HG03066 (cell line): ENCODE results near the gene S100A16.

Experiments
- ATAC-seq: cut with Tn5 transposase; IDR thresholded peaks from one replicate; pipeline ENCODE4 v1.9.1; 2021; ENCODE audit warnings: low read depth; ENCODE audit not compliant: unreplicated experiment

Gene S100A16

DNA sequence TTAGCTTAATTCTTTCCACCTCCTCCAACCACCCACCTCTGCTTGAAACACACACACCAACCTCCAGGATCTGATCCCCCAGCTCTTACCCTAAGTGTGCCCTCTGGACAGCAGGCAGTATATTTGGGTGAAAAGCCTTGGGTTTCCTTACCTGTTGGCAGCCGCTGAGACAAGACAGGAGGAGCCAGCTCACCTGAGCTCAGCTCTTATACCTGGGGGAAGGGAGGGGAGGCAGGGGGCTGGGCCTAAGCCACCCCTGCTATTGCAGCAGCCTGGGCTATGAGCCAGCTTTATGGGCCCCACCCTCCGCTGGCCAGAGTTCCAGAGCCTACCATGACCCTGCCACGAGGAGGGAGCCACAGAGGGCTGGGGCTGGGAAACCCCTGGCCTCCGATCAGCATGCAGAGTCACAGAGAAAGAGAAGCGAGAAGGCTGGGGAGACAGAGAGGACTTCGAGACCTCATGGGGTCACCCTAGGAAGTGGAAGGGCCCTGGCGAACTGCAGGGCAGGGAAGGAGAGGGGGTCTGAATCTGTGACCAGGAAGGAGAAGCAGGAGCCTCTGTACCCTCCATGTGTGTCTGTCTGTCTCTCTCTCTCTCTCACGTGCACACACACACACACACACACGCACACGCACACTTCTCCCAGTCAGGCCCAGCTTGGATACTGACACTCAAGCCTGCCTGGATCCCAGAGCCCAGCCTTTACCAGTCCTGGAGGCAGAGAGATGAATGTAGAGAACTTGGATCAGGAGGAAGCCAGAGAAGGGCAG lies 3.4 kb upstream of the S100A16 start, which contains the start of gene S100A14:
TSS of gene S100A14 (minus strand) at position 182 of the 773 bp plus-strand sequence. CDS start 467 bp downstream, outside the sequence.
- no peak for ATAC-seq

GRCh38 chr1:153615406-153615805 lies 2.5 kb upstream of the S100A16 start:
- no peak for ATAC-seq

DNA sequence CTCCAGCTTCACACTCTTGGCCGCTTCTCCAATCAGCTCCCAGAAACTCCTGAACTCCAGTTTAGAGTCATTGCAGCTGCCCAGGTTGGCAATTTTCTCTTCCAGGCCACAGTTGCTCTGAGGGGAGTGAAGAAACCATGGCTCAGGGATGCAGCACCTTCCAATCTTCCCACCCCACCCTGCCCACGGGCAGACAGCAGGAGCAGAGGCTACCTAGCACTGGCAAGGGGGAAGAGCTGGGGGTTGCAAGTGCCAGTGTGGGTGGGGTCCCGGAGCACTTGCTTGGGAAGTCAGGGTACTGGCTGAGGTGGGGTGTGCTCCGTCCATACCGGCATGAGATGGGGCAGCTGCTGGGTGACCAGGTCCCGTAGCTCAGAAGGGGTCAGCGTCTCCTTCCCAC lies 2.0 kb upstream of the S100A16 start:
- ATAC-seq = no peak

DNA sequence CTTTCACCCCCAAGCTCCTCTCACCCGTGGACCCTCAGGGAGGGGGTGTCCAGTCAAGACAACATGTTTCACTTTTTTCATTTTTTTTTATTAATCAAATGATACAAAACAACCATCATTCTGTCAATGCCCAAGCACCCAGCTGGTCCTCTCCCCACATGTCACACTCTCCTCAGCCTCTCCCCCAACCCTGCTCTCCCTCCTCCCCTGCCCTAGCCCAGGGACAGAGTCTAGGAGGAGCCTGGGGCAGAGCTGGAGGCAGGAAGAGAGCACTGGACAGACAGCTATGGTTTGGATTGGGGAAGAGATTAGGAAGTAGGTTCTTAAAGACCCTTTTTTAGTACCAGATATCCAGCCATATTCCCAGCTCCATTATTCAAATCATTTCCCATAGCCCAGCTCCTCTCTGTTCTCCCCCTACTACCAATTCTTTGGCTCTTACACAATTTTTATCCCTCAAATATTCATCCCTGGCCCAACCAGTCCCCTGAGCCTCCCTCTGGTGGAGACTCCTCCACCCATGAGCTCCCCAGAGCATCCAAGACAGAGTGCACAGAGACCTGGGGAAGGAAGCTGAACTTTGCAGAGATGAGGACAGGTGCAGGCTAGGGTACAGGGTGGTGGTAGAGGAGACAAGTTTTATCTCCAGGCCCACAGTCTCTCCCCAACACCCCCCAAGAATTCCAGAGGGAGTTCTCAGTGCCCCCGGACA lies 1.4 kb upstream of the S100A16 start:
- ATAC-seq = no peak

DNA sequence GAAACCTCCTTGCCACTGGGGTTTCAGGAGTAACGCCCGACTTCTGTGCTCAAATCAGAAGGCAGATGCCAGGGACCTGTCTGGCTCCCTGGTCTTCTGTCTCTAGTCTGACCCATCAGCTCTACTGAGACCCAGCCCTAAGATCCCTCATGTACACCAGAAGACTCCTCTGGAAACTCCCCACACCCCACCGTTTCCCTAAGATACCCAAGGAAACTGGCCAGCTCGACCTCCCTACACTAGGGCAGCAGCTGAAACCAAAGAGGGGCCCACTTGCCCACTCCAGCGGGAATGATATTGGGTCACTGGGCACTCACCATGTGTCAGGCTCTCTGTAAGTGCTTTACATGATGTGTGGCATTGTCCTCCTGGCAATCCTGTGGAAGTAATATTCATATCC lies 469 bp upstream of the S100A16 start:
- ATAC-seq = no peak

DNA sequence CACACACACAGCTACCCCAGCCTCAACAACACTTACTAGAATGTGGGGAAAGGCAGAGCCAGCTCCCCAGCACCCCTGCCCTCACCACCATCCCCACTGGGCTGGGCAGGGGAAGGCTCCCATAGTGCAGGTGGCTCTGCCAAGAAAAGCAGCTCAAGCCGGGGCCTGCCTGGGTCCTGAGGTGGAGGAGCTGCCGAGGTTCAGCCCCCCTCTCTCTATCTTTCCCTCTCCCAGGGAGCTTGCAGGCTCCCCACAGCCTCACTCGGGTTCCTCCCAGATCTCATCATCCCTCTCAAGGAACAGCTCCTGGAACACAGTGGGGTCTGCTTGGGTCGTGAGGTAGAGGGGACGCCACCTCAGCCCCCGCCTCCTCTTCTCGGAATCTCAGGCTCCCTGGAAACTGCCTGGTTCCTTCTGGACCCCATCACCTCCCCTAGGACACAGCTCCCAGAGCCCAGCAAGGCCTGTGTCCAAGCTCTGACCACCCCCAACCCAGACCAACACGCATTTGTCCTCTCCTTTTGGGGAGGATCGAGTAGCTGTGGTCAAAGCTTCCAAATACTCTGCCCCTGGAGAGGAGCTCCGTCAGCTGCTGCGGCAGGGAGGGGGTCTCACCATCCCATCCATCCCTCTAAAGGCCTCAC lies 704 bp downstream of the S100A16 start:
- ATAC-seq = no peak

- no peak for ATAC-seq
Measured at GRCh38 chr1:153611356-153611755, 1.6 kb downstream of the S100A16 start.

- ATAC-seq = no peak
Measured at GRCh38 chr1:153610811-153611301, 2.1 kb downstream of the S100A16 start.

- ATAC-seq = no peak
Measured at GRCh38 chr1:153610334-153610733, 2.6 kb downstream of the S100A16 start.

DNA sequence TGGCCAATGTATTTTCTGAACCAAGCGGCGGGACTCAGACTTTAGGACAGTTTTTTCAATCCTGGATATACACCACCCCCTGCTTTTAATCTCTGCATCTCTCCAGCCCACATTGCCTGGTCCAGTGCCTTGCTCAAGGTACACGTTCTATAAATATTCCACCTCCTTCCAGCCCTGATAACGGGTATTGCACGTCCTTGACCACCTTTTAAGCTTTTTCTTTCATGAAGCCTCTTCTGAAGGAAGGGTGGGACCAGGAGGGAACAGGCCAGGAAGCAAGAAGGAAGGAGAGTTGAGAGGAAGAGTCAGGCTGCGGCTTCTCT lies 3.4 kb downstream of the S100A16 start:
- no peak for ATAC-seq

DNA sequence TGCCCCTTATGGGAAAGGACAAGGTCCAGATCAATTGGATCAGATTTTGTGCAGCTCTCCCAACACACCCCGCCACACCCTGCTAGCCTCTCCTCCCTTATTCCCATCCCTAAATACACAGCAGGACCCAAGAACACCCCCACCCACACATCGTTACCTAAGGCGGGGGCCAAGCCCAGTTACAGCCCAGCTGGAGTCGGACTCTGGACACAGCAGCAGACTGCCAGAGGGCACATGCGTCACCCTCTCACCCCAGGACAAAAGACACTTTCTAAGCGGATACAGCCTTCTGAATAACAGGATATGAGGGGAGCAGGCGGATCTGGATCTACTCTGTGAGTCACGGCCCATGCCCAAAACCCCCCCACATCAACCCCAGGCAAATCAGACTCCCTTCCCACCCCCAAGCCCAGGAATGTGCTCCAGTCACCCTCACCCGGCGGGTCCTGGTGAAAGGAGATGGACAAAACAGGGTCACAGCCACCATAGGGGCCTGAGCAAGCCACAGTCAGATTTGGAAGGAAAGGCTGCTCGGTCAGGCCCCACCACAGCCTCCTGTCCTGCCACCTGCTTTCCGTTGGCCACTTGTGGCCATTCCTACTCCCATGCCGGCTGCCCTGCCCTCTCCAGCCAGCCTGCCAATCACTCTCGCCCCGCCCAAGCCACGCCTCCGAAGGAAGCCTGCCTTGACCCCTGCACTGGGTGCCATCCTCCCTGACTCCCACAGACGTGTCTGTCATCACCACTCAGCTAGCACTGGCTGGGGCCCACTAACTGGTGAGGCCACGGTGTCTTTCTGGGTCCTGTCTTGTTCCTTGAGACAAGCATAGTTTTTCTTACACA lies 4.0 kb downstream of the S100A16 start:
- ATAC-seq = no peak

DNA sequence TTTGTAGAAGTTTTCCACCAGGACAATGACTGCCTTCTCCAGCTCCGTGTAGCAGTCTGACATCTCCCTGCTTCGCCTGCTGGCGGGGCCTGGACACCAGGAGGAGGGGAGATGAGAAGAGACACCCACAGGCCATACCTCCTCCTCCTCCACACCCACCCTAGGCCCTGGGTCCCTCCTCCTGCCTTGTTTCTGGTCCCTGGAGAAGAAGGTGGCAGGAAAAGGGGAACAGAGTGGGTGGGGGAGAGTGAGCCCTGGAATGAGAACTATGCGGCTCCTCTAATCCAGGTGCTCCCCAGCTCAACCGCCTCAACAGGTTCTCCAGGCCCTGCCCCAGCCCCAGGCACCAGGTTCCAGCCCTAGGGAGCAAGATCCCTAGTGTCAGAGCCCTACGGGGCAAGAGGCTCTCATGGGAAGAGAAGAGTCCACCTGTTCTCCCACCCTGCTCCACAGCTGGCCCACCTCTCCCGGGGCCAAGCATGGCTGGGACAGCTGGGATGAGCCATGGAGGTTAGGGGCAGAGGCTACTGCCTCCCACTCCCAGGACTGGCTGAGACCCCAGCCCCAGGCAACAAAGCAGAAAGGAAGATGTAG lies 4.8 kb downstream of the S100A16 start:
- ATAC-seq = no peak

GRCh38 chr1:153607381-153607780 lies 5.6 kb downstream of the S100A16 start:
- no peak for ATAC-seq

GRCh38 chr1:153606194-153606593 lies 6.7 kb downstream of the S100A16 start:
- no peak for ATAC-seq

- ATAC-seq = no peak
Measured at GRCh38 chr1:153602749-153603148, 10.2 kb downstream of the S100A16 start.

DNA sequence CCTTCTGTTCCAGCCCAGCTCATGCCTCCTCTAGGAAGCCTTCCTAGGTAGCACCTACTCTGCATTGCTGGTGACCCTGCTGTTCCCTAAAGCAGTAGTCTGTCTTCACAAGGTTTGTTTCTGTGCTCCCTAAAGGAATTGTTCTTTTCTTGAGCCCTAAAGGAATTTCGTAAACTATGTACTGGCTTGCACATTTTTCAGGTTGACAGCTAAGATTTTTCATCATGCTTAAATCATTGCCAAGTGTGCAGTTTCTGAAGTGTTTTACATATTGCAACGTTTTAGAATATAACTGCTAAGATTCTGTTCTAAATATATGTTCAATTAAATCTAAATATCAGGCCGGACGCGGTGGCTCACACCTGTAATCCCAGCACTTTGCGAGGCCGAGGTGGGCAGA lies 13.1 kb downstream of the S100A16 start:
- ATAC-seq = no peak

DNA sequence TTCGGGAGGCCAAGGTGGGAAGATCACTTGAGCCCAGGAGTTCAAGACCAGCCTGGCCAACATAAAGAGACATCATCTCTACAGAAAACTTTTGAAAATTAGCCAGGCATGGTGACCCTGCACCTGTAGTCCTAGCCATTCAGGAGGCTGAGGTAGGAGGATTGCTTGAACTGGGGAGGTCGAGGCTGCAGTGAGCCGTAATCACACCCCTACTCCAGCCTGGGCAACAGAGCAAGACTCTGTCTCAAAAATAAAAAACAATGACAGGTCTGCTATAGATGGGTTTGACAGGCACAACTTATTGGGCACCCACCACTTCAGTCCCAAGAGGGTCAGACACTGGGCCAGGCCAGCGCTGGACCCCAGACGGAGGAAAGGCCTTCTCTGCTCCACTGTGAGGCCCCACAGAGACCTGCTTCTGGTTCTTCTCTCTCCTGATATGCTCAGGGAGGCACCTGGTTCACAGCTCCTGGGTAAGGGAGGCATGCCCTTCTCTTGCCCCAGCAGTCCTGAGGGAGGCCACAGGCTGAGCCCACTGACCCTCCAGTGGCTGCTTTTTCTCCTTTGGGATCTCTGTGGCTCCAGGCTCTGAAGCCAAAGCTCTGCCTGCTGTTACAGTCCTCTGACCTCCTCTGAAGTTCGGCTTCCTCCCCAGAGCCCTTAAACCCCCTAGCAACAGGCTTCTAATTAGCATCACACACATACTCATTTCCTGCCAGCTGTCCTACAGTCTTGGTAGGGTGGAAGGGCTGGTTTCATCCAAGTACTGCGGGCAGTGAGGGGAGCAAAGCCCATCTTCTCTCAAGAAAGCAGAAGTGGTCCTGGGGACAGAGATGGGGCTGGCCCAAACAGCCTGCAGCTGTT lies 14.4 kb downstream of the S100A16 start:
- peak; percentile 91 for ATAC-seq

DNA sequence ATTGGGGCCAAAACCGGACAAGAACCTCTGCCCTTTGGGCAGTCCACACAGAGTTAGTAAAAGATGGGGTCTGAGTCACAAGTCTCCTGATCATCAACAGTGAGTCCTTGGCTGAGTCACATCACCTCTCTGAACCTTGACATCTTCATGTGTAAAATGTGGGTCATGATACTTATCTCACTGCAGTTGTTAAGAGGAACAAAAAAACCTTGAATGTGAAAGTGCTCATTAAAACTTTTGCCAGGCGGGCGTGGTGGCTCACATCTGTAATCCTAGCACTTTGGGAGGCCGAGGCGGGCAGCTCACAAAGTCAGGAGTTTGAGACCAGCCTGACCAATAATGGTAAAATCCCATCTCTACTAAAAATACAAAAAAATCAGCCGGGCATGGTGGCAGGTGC lies 15.7 kb downstream of the S100A16 start:
- ATAC-seq = no peak

DNA sequence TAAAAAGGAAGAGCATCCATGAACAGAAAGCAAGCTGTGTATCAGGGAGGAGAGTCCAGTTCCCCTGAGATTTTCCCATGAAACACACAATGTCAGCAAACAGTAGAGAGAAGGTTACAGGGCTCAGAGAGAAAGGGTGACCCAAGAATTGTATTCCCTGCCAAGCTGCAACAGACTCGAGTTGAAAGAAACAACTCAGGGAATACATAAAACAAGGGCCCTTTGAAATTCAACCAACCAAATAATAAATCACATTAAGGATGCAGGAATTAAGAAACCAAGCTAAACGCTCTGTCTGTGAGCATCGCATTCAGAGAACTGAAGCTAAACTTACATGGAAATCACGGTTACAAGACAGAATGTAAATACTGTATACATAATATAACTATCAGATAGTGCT lies 20.2 kb downstream of the S100A16 start:
- no peak for ATAC-seq
